Panc1 (cell line): Measurements from ENCODE around the gene HDHD2. TPM values are rescaled to one million over a fixed set of nuclear protein-coding genes. Genes with fewer than 3 reads are reported as not detected.

Experiments used
- ATAC-seq: fragments of 200-7000 bp; cut with Tn5 transposase; 2 replicates; pipeline ENCODE4 v1.9.1; 2020; ENCODE audit warnings: mild to moderate bottlenecking, moderate library complexity
- BruUV-seq: library from RNA; stranded (reverse); fragments of 400-500 nt; replicated peaks from 2 replicates; lab custom pipeline; 2021; lab: Mats Ljungman, UMichigan
- CTCF ChIA-PET: fragments of 300-600 bp; sonication (Branson Sonifier 250); formaldehyde crosslinking; loops from one replicate; lab custom pipeline; 2022; ENCODE audit warnings: antibody characterized with exemption; lab: Charles Lee
- POLR2A ChIA-PET: fragments of 300-600 bp; sonication (Branson Sonifier 250); formaldehyde crosslinking; loops from one replicate; lab custom pipeline; 2022; ENCODE audit warnings: antibody characterized with exemption; lab: Charles Lee
- DNase-seq: peaks from one replicate; pipeline ENCODE4 v3.0.0-alpha.2; 2010; ENCODE audit warnings: low read depth, low spot score
- H3K27ac ChIP-seq: 2 replicates; pipeline ENCODE4 v1.5.1; 2011; ENCODE audit warnings: mild to moderate bottlenecking, low read length, inconsistent platforms
- H3K27me3 ChIP-seq: fragments of 200-500 bp; sonication (Bioruptor generic); 2 replicates; pipeline ENCODE4 v1.6.0; 2014; ENCODE audit warnings: low read length, inconsistent platforms; ENCODE audit not compliant: control insufficient read depth, insufficient read depth
- H3K36me3 ChIP-seq: fragments of 200-500 bp; sonication (Bioruptor generic); 2 replicates; pipeline ENCODE4 v1.5.1; 2014; ENCODE audit warnings: inconsistent platforms, mild to moderate bottlenecking, low read length, moderate library complexity; ENCODE audit not compliant: control insufficient read depth, insufficient read depth
- H3K4me1 ChIP-seq: 2 replicates; pipeline ENCODE4 v1.5.1; 2011; ENCODE audit warnings: inconsistent platforms, mild to moderate bottlenecking, low read length, moderate library complexity; ENCODE audit not compliant: control insufficient read depth, insufficient read depth
- H3K4me3 ChIP-seq, 2 experiments: 2 replicates each; pipeline ENCODE4 v1.5.1; 2011 to 2012; ENCODE audit warnings: low read depth in 2 of 2, low read length in 2 of 2, mild to moderate bottlenecking in 2 of 2, inconsistent platforms in 1 of 2, moderate library complexity in 1 of 2
- H3K9me3 ChIP-seq: fragments of 200-500 bp; sonication (Bioruptor generic); 2 replicates; pipeline ENCODE4 v1.5.1; 2014; ENCODE audit warnings: low read depth, mild to moderate bottlenecking, inconsistent platforms, low read length, moderate library complexity; ENCODE audit not compliant: control insufficient read depth, insufficient read depth
- POLR2AphosphoS5 ChIP-seq: IDR thresholded peaks from 2 replicates; pipeline ENCODE4 v1.6.1; 2012; ENCODE audit warnings: mild to moderate bottlenecking, low read depth, low read length, moderate library complexity
- REST ChIP-seq, 2 experiments: IDR thresholded peaks; 2 replicates each; pipeline ENCODE4 v1.6.1; 2011 to 2012; ENCODE audit warnings: low read depth in 2 of 2, control low read depth in 1 of 2, low read length in 1 of 2, mild to moderate bottlenecking in 1 of 2, moderate library complexity in 1 of 2; ENCODE audit not compliant: insufficient read depth in 1 of 2
- SIN3A ChIP-seq: IDR thresholded peaks from 2 replicates; pipeline ENCODE4 v1.6.1; 2012; ENCODE audit warnings: low read depth, mild to moderate bottlenecking, low read length, moderate library complexity, borderline replicate concordance; ENCODE audit not compliant: insufficient read depth
- TCF7L2 ChIP-seq: IDR thresholded peaks from 2 replicates; pipeline ENCODE4 v1.6.1; 2011; ENCODE audit warnings: mild to moderate bottlenecking, low read depth, low read length, inconsistent platforms
- in situ Hi-C: cut with HindIII; loops from 2 replicates; pipeline ENCODE4 v1.10.0; 2016; ENCODE audit warnings: low sequenced_read_pairs, low pct_unique_long_range_greater_than_20kb
- intact Hi-C: fragments of 100-400 bp; cut with micrococcal nuclease; formaldehyde crosslinking; loops from one replicate; pipeline ENCODE4 v1.10.0; 2022; ENCODE audit not compliant: unreplicated experiment
- total RNA-seq: library from RNA; stranded (reverse); gene quantifications from one replicate; pipeline ENCODE4 v1.2.1, GENCODE V29; 2021; ENCODE audit not compliant: unreplicated experiment
- TF ChIP-seq, protein P1 (sequence below): fragments of 450-650 bp; IDR thresholded peaks from 2 replicates; pipeline ENCODE4 v1.5.1; 2017; ENCODE audit warnings: mild to moderate bottlenecking

The HDHD2 gene
- total RNA-seq, 1 experiment from 2014 or later: 24.6 TPM

- TF ChIP-seq POLR2AphosphoS5: no peak
- TF ChIP-seq, protein P1, sequence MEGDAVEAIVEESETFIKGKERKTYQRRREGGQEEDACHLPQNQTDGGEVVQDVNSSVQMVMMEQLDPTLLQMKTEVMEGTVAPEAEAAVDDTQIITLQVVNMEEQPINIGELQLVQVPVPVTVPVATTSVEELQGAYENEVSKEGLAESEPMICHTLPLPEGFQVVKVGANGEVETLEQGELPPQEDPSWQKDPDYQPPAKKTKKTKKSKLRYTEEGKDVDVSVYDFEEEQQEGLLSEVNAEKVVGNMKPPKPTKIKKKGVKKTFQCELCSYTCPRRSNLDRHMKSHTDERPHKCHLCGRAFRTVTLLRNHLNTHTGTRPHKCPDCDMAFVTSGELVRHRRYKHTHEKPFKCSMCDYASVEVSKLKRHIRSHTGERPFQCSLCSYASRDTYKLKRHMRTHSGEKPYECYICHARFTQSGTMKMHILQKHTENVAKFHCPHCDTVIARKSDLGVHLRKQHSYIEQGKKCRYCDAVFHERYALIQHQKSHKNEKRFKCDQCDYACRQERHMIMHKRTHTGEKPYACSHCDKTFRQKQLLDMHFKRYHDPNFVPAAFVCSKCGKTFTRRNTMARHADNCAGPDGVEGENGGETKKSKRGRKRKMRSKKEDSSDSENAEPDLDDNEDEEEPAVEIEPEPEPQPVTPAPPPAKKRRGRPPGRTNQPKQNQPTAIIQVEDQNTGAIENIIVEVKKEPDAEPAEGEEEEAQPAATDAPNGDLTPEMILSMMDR: no peak
- TF ChIP-seq SIN3A: no peak
- BruUV-seq: no TSS peak
- no peak for DNase-seq
- H3K4me3 ChIP-seq: no peak overlapping the region
- no peak overlapping the region for H3K27ac ChIP-seq
- ChIA-PET POLR2A (no interaction called here), CTCF (no interaction called here)
- no peak for ATAC-seq
- H3K4me1 ChIP-seq: no peaks in the 10 kb centered on the region
- H3K9me3 ChIP-seq: no peaks in the 10 kb centered on the region
- no peaks in the 10 kb centered on the region for H3K36me3 ChIP-seq
- no peaks in the 10 kb centered on the region for H3K27me3 ChIP-seq
- intact Hi-C loops: no loop called here
- in situ Hi-C loops: no loop called here
Observed at GRCh38 chr18:47063096-47063495, 87.2 kb downstream of the HDHD2 start.

DNA sequence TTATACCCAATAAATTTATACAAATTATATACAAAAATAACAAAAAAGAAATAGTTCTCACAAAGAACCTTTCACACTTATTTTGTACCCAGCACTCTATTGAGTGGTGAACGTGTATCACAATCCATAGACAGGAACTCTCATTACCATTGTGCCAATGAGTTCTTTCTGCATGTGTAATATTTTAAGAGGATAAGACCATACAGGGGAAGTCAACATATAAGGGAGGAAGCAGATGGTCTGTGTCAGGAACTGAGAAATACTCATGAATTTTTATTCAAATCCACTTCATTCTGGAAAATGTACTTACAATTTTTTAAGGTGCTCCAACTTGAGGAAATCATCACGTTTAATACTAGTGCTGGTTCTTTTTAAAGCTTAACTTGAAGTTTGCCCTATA lies 87.8 kb downstream of the HDHD2 start:
- no TSS peak for BruUV-seq
- Histone ChIP-seq H3K4me3 (no peak overlapping the region), H3K27me3 (no peaks in the 10 kb centered on the region), H3K36me3 (no peaks in the 10 kb centered on the region), H3K4me1 (no peaks in the 10 kb centered on the region), H3K9me3 (no peaks in the 10 kb centered on the region), H3K27ac (no peak overlapping the region)
- TF ChIP-seq REST (IDR thresholded peaks at IDR 0.05; ENCODE audit: insufficient read depth in 1 of 2, low read depth in 2 of 2, low read length in 1 of 2): no peak
- TF ChIP-seq SIN3A: no peak
- TF ChIP-seq, protein P1: no peak
- no peak for TF ChIP-seq TCF7L2
- TF ChIP-seq POLR2AphosphoS5: no peak
- intact Hi-C loops: no loop called here
- in situ Hi-C loops: no loop called here
- ChIA-PET POLR2A (no interaction called here), CTCF (no interaction called here)
- ATAC-seq: no peak
- DNase-seq: no peak

Other genes starting within 250 kb of the HDHD2 start
- 30.6 TPM for gene PIAS2, start 233.0 kb downstream of the HDHD2 start, total RNA-seq
- 2.6 TPM for gene KATNAL2, start 232.9 kb downstream of the HDHD2 start, total RNA-seq
- not detected for gene ELOA2, start 114.9 kb downstream of the HDHD2 start, total RNA-seq
- gene IER3IP1, start 25.9 kb upstream of the HDHD2 start, total RNA-seq: 8.5 TPM
- not detected for gene SKOR2, start 101.2 kb upstream of the HDHD2 start, total RNA-seq